HEK293T (cell line): Measurements from ENCODE around the gene FOXA3.

Experiments used
- ARNT ChIP-seq: fragments of 450-650 bp; IDR thresholded peaks from 2 replicates; pipeline ENCODE4 v1.6.1; 2017; ENCODE audit warnings: mild to moderate bottlenecking
- BHLHE40 ChIP-seq: fragments of 450-650 bp; IDR thresholded peaks from 2 replicates; pipeline ENCODE4 v1.6.1; 2016; ENCODE audit warnings: mild to moderate bottlenecking, moderate library complexity, borderline replicate concordance
- CTBP1 ChIP-seq: fragments of 450-650 bp; IDR thresholded peaks from 2 replicates; pipeline ENCODE4 v1.6.1; 2016; ENCODE audit warnings: borderline replicate concordance
- FOXK2 ChIP-seq: fragments of 450-650 bp; IDR thresholded peaks from 2 replicates; pipeline ENCODE4 v1.6.1; 2016; ENCODE audit warnings: mild to moderate bottlenecking
- FOXM1 ChIP-seq: fragments of 450-650 bp; IDR thresholded peaks from 2 replicates; pipeline ENCODE4 v1.6.1; 2017; ENCODE audit warnings: mild to moderate bottlenecking, borderline replicate concordance
- HDGF ChIP-seq: fragments of 450-650 bp; IDR thresholded peaks from 2 replicates; pipeline ENCODE4 v1.6.1; 2017; ENCODE audit warnings: antibody characterized with exemption, borderline replicate concordance
- LEF1 ChIP-seq: fragments of 450-650 bp; IDR thresholded peaks from 2 replicates; pipeline ENCODE4 v1.6.1; 2017; ENCODE audit warnings: mild to moderate bottlenecking, borderline replicate concordance
- NFRKB ChIP-seq: fragments of 450-650 bp; IDR thresholded peaks from 2 replicates; pipeline ENCODE4 v1.6.1; 2016; ENCODE audit warnings: mild to moderate bottlenecking, moderate library complexity
- SP1 ChIP-seq: fragments of 450-650 bp; IDR thresholded peaks from 2 replicates; pipeline ENCODE4 v1.6.1; 2017
- SUZ12 ChIP-seq: fragments of 450-650 bp; IDR thresholded peaks from 2 replicates; pipeline ENCODE4 v1.6.1; 2016; ENCODE audit warnings: mild to moderate bottlenecking
- TARDBP ChIP-seq: fragments of 450-650 bp; IDR thresholded peaks from 2 replicates; pipeline ENCODE4 v1.6.1; 2016
- ZNF384 ChIP-seq: fragments of 450-650 bp; IDR thresholded peaks from 2 replicates; pipeline ENCODE4 v1.6.1; 2016

DNA sequence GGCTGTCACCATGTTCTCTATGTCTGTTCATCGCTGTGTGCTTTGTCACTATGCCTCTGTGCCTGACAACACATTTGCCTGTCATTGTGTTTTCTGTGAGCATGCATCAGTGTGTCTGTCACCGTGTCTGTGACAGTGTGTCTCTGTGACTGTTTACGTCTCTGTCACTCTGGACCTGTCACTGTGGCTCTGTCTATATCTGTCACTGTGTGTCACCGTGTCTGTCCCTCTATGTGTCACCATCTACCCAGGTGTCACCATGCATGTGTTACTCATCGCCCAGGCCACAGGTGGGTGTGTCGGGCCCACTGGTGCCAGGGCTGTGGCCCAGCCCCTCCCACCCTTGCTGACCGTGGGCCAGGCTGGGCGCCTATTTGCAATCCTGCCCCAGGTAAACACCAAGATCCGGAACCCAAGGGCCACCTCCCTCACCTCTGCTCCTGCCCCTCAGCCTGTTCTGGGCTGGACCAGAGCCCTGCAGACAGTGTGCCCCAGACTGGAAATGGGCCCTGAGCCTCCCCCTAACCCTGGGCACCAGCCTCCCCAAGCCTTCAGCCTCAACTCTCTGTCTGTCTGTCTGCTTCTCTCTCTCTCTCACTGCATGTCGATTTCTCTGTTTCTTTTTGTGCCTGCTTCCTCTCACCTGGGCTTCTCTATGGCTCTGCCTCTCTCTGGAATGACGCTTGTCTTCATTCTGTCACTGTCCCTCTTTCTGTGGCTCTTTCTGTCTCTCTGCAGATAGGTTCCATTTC is 14.1 kb downstream of the FOXA3 start:
- TF ChIP-seq FOXK2 (no peak), FOXM1 (no peak), ARNT (no peak), LEF1 (no peak), SP1 (no peak), SUZ12 (no peak), ZNF384 (no peak), NFRKB (no peak), BHLHE40 (no peak), HDGF (no peak), CTBP1 (no peak), TARDBP (no peak)
